GM18498 (cell line): ENCODE results near the gene CARS1.

Source experiments
- ATAC-seq: cut with Tn5 transposase; IDR thresholded peaks from one replicate; pipeline ENCODE4 v1.9.1; 2021; ENCODE audit warnings: mild to moderate bottlenecking, moderate library complexity; ENCODE audit not compliant: unreplicated experiment

Gene CARS1

GRCh38 chr11:3010521-3011275 lies 46.5 kb downstream of the CARS1 start:
- ATAC-seq, result no peak

DNA sequence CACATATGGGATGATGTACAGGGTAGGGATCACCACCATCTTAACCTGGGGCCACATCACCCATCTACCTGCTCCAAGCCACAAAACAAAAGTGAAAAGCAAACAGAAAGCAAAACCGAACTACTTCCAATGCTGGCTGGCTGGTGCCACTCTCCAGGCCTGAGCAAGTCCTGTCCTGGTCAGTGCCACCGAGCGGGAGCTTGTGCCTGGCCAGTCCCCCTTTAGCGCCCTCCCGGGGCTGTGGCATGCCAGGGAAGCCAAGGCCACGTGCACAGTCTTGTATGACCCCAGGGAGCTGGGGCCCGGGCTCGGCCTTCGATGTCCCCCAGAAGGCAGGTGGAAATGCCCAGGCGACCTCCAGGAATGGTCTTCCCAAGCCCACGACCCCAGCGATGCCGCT lies 47.2 kb downstream of the CARS1 start:
- no peak for ATAC-seq

DNA sequence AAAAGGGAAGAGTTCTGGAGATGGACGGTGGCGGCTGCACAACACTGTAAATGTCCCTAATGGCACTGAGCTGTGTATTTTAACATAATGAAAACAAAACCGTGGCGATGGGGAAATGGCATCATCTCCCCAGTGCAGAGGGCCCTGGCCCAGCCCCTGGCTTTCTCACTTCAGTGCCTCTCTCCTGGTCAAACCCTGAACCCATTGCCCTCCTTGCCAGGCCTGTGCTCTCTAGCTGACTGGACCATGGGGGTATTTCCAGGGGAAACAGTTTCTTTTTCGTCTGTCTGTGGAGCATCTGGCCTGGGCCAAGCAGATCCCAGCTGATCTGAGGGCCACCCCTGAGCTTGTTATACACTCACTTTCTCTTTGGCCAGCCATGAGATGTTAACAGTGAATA lies 47.7 kb downstream of the CARS1 start:
- ATAC-seq, result no peak

- ATAC-seq, result no peak
These were observed 48.4 kb downstream of the CARS1 start for GRCh38 chr11:3008746-3009336.

DNA sequence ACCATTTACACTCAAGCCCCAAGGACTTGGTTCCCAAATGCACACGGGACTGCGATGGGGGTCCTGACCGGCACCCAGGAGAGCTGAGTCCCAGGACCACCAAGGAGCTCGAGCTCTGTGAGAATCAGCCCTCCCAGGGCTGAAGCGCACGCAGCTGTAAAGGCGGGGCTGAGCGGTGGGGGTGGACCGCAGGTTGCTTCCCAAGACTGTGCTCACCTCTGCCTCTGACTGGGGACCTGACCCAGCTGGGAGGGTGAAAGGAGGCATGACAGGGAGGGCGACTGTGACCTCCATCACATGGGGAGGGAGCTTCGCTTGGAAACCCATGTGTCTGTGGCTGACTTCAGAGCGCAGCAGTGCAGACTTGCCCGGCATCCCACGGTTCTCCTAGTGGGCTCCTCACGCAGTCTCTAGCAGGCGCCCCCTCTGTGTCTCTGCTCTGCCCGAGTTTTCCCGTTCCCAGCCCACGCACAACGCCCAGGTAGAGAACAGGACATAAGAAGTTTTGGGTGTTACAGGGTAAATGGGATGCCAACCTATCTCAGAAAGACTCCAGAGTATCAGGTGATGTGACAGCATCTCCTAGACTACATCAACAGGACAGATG lies 49.7 kb downstream of the CARS1 start:
- ATAC-seq, result no peak

DNA sequence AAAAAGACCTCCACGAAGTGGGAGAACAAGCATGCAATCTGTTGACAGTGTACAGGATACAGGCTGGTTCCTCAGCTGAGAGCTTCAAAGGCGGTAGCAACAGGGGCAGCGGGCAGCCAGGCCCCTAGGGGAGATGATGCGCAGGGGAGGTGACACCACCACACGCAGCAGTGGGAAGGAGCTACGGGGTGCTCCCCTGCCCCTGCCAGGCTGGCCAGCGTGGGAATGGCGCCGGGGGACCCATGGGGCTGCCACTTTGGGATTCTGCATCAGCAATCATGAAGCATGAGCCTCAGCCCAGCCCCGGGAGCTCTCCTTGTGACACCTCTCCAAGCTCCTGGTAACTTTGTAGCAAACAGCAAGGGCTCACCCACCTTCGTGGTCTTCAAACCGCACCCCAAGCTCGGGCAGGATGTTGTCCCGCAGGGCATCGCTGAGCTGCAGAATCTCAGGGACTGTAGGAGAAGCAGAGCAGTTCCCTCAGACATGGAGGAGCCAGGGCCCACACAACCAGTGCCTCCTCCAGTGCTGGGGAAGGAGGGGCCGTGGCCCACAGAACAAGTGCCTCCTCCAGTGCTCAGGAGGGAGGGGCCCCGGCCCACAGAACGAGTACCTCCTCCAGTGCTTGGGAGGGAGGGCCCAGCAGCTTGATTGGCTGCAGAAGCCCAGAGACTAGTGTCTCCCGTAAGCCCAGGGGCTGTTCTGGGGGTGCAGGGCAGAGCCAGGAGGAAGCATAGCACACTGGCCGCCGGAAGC lies 50.5 kb downstream of the CARS1 start:
- no peak for ATAC-seq

GRCh38 chr11:3004481-3004880 lies 52.7 kb downstream of the CARS1 start:
- no peak for ATAC-seq

- no peak for ATAC-seq
These were observed 53.6 kb downstream of the CARS1 start for GRCh38 chr11:3003396-3004231.

GRCh38 chr11:3002871-3003270 lies 54.4 kb downstream of the CARS1 start:
- no peak for ATAC-seq

DNA sequence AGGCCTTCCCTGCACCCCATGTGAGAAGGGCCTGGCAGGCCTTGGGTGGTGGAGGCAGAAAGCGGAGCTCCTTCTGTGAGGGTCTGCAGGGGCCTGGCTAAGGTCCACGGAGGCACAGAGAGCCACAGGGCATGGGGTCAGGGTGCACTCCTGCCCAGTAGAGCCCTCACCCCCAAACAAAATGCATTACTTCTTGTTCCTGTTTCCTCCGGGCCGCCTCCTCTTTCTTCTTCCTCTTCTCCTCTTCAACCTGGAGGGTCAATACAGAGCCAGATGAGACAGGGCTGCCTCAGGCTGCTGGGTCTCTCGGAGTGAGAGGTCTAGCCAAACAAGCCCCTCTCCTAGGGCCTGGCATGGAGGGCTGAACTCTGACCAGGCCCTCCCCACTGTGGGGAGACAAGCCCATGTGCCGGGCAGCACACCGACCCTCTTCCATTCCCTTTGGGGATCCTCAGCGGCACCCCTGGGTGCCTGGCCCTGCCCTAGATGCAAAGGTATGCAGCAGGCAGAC lies 54.8 kb downstream of the CARS1 start:
- ATAC-seq, result no peak

GRCh38 chr11:3001496-3001895 lies 55.7 kb downstream of the CARS1 start:
- ATAC-seq, result no peak

GRCh38 chr11:3000032-3000961 lies 56.9 kb downstream of the CARS1 start:
- no peak for ATAC-seq

DNA sequence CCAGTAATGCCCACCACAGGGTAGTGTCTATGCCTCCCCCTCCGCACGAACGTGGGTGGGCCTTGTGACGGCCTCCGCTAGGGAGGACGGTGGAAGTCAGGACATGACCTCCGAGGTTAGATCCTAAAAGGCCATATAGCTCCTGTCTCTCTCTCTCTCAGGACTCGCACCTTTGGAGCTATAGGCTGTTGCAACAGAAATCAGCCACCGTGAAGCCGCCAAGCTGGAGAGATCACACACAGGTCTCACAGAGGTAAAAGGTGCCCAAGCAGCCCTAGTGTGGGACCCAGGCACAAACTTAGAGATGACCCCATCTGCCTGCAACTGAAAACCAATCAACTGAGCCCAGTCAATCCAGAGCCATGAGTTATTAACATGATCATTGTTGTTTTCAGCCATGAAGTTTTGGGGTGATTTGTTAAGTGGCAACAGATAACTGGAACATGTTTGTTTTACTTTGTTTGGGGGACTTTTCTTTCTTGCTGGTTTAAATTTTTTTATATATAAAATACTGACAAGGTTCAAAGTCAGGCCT lies 57.7 kb downstream of the CARS1 start:
- ATAC-seq, result no peak

GRCh38 chr11:2998073-2998850 lies 59.0 kb downstream of the CARS1 start:
- ATAC-seq, result no peak

GRCh38 chr11:2997406-2997805 lies 59.8 kb downstream of the CARS1 start:
- ATAC-seq, result no peak

DNA sequence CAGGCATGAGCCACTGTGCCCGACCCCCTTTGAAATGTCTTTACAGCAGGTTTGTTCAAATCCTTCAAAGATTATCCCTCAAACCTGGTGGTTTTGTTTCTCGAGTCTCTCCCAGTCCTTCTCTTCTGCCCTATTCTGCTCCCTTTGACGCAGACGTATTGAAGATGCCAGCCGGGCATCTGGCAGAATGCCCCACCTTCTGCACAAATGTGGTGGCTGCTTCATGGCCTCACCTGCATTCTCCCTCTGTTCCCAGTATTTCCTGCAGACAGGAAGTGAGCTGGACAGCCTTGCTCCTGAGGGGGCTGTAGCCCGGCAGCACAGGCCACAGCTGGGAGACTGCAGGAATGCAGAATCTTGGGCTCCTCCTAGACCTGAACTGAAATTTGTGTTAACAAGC lies 60.2 kb downstream of the CARS1 start:
- ATAC-seq, result no peak

DNA sequence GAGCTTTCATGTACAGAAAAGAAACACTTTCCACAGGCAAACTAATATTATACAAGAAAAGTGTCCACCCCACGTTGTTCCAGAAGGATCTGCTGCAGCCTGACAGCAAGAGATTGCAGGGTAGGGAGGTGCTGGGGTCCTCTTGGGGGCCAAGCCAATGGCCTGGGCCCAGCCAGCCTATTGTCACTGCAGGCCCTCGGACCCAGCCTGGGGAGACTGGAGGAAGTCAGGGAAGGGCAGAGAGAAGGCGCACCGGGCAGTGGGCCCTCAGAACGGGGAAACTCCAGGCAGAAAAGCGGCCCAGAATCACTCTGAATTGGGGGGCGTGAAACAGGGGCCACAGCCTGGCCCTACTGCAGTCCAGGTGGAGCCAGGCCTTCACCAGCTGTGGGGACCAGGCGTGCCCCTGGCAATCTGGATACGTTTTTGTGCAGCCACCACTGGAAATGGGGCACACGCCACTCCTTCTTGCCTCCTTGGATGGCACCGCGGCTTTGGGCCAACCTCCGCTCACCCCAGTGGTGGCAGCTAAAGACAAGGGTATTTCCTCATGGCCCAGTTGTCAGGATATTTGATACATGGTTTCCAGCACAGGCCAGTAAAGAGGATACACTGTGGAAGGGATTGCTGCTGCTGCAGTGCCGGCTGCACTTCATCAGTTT lies 61.2 kb downstream of the CARS1 start:
- ATAC-seq, result no peak

DNA sequence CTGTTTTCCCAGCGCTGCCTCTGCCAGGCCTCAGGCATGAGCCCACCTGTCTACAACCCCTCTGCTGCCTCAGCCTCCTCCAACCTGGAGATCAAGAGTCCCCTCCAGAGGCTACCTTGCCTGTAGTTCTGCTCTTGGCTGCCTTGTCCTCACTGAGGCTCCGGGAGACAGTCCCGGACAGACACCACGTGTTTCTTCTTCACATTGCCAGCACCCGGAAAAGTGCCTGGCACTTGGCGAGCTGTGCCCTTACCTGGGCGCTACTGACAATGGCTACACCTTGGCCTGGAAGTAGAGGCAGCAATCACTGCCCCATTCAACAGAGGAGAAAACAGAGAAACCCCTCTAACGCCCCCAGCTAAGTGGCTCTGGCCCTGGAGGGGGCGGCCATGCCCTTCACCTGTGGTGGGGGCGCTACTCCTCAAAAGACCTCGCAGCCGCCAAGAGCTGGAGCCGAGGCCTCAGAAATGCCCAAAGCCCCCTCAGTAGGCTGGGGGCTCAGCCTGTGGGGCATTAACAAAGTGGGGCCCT lies 62.1 kb downstream of the CARS1 start:
- no peak for ATAC-seq
